DMS 273 (cell line): ENCODE results near the gene PML.

Experiments used
- DNase-seq: peaks from one replicate; lab custom pipeline; 2025; ENCODE audit not compliant: unreplicated experiment; lab: John Stamatoyannopoulos, UW

The PML gene

GRCh38 chr15:73985101-73985873 lies 9.2 kb upstream of the PML start:
- peak; percentile 49 for DNase-seq

GRCh38 chr15:73986055-73986775 lies 8.3 kb upstream of the PML start:
- DNase-seq: no peak

- DNase-seq: no peak
Measured at GRCh38 chr15:73986776-73987056, 7.8 kb upstream of the PML start.

- no peak for DNase-seq
Measured at GRCh38 chr15:73987250-73987649, 7.3 kb upstream of the PML start.

- no peak for DNase-seq
Measured at GRCh38 chr15:73987681-73988444, 6.7 kb upstream of the PML start.

- no peak for DNase-seq
Measured at GRCh38 chr15:73988445-73988969, 6.0 kb upstream of the PML start.

GRCh38 chr15:73989001-73989798 lies 5.3 kb upstream of the PML start:
- DNase-seq: no peak

- no peak for DNase-seq
Measured at GRCh38 chr15:73990250-73991005, 4.1 kb upstream of the PML start.

GRCh38 chr15:73991260-73991659 lies 3.3 kb upstream of the PML start:
- peak; percentile 36 for DNase-seq

GRCh38 chr15:73991726-73992593 lies 2.6 kb upstream of the PML start, which contains the start of gene STOML1:
STOML1 (minus strand) TSS chr15:73992295; CDS start chr15:73992223, 72 bp downstream.
- peak; percentile 97 for DNase-seq

- DNase-seq: no peak
Measured at GRCh38 chr15:73992594-73992898, 2.0 kb upstream of the PML start.

GRCh38 chr15:73993211-73993994 lies 1.1 kb upstream of the PML start:
- no peak for DNase-seq

- DNase-seq: peak; percentile 38
Measured at GRCh38 chr15:73994912-73995622, 551 bp downstream of the PML start.

GRCh38 chr15:73996267-73996666 lies 1.8 kb downstream of the PML start:
- no peak for DNase-seq

GRCh38 chr15:73996939-73997338 lies 2.4 kb downstream of the PML start:
- no peak for DNase-seq

- no peak for DNase-seq
Measured at GRCh38 chr15:73997986-73998385, 3.5 kb downstream of the PML start.

- DNase-seq: no peak
Measured at GRCh38 chr15:74006774-74007639, 12.5 kb downstream of the PML start.
